Natural killer cell (primary cell): ENCODE measurements around the gene P2RX5. TPM values are rescaled to one million over a fixed set of nuclear protein-coding genes. Genes with fewer than 3 reads are reported as not detected.

Experiments
- ATAC-seq, 3 donors: fragments of 150-1000 bp in 2 of 3; fragments of 200-7000 bp in 1 of 3; cut with Tn5 transposase; 1 replicate in 1 of 3; 2 replicates in 2 of 3; pipeline ENCODE4 v1.10.0; 2021; ENCODE audit warnings: mild to moderate bottlenecking in 2 of 3, moderate library complexity in 2 of 3
- DNase-seq, 2 donors: peaks; one replicate each; pipeline versions ENCODE4 v3.0.0 to v3.0.0-alpha.2; 2013 to 2021; ENCODE audit warnings: mixed read lengths in 1 of 2
- H3K27ac ChIP-seq: one replicate; pipeline ENCODE4 v1.5.1; 2013; ENCODE audit warnings: mild to moderate bottlenecking, low read length
- H3K27me3 ChIP-seq: one replicate; pipeline ENCODE4 v1.6.1; 2013; ENCODE audit warnings: low read length; ENCODE audit not compliant: control insufficient read depth, insufficient read depth
- H3K36me3 ChIP-seq: one replicate; pipeline ENCODE4 v1.6.1; 2013; ENCODE audit warnings: low read length; ENCODE audit not compliant: control insufficient read depth, insufficient read depth
- H3K4me1 ChIP-seq: one replicate; pipeline ENCODE4 v1.6.1; 2013; ENCODE audit warnings: low read length; ENCODE audit not compliant: control insufficient read depth, insufficient read depth
- H3K4me3 ChIP-seq: one replicate; pipeline ENCODE4 v1.5.1; 2013; ENCODE audit warnings: low read length
- H3K9me3 ChIP-seq: one replicate; pipeline ENCODE4 v1.6.1; 2013; ENCODE audit warnings: low read length; ENCODE audit not compliant: control insufficient read depth, insufficient read depth
- H3K27ac Mint-ChIP-seq, 2 donors: one replicate each; pipeline ENCODE4 v1.8.0; 2022; ENCODE audit warnings: mild to moderate bottlenecking in 2 of 2, mixed read lengths in 2 of 2, moderate library complexity in 1 of 2
- H3K27me3 Mint-ChIP-seq, 2 donors: one replicate each; pipeline ENCODE4 v1.8.0; 2022; ENCODE audit warnings: low read depth in 2 of 2, mixed read lengths in 2 of 2
- H3K36me3 Mint-ChIP-seq: one replicate; pipeline ENCODE4 v1.8.0; 2022; ENCODE audit warnings: mixed read lengths
- H3K4me1 Mint-ChIP-seq, 2 donors: one replicate each; pipeline ENCODE4 v1.8.0; 2022; ENCODE audit warnings: mixed read lengths in 2 of 2
- H3K4me3 Mint-ChIP-seq: one replicate; pipeline ENCODE4 v1.8.0; 2022; ENCODE audit warnings: mild to moderate bottlenecking, moderate library complexity, mixed read lengths
- H3K9me3 Mint-ChIP-seq, 2 donors: one replicate each; pipeline ENCODE4 v1.8.0; 2022; ENCODE audit warnings: mixed read lengths in 2 of 2
- WGBS: methylation state at CpG from one replicate; pipeline ENCODE4 v1.1.7; 2013; ENCODE audit warnings: missing lambda C conversion rate; ENCODE audit not compliant: insufficient coverage; 5-methylcytosine and 5-hydroxymethylcytosine counted together
- intact Hi-C: fragments of 100-400 bp; cut with micrococcal nuclease; formaldehyde crosslinking; loops from one replicate; pipeline ENCODE4 v1.14.2; 2022
- total RNA-seq, 4 donors: library from RNA; stranded (reverse); fragments of 120-200 nt in 1 of 4; gene quantifications; one replicate each; pipeline versions ENCODE4 v1.2.3 to v1.2.4, GENCODE V29; 2013 to 2022
- TF ChIP-seq, protein P1 (sequence below): fragments of 200-600 bp; IDR thresholded peaks from one replicate; pipeline ENCODE4 v1.8.0; 2022; ENCODE audit warnings: antibody characterized with exemption

P2RX5 gene
- total RNA-seq, 3 donors from 2014 or later (not counting 1 experiment from before 2014, with no cell fraction given) = 7.8 to 15.4 (median 9.2) TPM

DNA sequence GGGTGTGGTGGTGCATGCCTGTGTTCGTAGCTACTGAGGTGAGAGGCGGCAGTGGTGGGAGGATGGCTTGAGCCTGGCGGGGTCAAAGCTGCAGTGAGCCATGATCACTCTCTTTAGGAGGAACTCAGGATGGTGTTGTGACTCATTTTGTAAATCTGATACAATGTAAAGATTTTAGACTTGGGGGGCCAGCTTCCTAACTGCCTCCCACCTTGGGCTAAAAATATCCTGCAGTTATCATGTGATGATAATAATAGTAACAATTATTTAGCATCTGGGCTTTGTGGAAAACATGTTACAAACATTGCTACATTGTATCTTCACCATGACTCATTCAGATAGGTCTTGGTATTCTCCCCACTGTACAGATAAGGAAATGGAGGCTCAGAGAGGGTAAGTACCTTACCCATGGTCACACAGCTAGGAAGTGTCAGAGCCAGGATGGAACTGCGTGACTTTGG is 52.0 kb downstream of the P2RX5 start:
- H3K36me3 Mint-ChIP-seq = no peaks in the 10 kb centered on the region
- Histone ChIP-seq H3K4me3 (no peak overlapping the region), H3K9me3 (no peaks in the 10 kb centered on the region), H3K4me1 (no peaks in the 10 kb centered on the region), H3K27ac (no peak overlapping the region), H3K27me3 (no peaks in the 10 kb centered on the region), H3K36me3 (peaks cover 5% of the 10 kb centered on the region)
- no peaks in the 10 kb centered on the region for H3K9me3 Mint-ChIP-seq
- DNase-seq (no peak), ATAC-seq (no peak)
- TF ChIP-seq, protein P1, sequence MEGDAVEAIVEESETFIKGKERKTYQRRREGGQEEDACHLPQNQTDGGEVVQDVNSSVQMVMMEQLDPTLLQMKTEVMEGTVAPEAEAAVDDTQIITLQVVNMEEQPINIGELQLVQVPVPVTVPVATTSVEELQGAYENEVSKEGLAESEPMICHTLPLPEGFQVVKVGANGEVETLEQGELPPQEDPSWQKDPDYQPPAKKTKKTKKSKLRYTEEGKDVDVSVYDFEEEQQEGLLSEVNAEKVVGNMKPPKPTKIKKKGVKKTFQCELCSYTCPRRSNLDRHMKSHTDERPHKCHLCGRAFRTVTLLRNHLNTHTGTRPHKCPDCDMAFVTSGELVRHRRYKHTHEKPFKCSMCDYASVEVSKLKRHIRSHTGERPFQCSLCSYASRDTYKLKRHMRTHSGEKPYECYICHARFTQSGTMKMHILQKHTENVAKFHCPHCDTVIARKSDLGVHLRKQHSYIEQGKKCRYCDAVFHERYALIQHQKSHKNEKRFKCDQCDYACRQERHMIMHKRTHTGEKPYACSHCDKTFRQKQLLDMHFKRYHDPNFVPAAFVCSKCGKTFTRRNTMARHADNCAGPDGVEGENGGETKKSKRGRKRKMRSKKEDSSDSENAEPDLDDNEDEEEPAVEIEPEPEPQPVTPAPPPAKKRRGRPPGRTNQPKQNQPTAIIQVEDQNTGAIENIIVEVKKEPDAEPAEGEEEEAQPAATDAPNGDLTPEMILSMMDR = no peak
- no peak overlapping the region for H3K4me3 Mint-ChIP-seq
- no peak overlapping the region for H3K27ac Mint-ChIP-seq
- H3K4me1 Mint-ChIP-seq = peaks cover 0 to 8% of the 10 kb centered on the region in 2 donors
- no peaks in the 10 kb centered on the region for H3K27me3 Mint-ChIP-seq
- intact Hi-C loops = no loop called here
- 88% methylated on average over 4 of the region's 4 CpGs for WGBS

- Histone ChIP-seq H3K36me3 (peaks cover 2% of the 10 kb centered on the region), H3K4me3 (no peak overlapping the region), H3K9me3 (no peaks in the 10 kb centered on the region), H3K27ac (no peak overlapping the region), H3K27me3 (no peaks in the 10 kb centered on the region), H3K4me1 (peaks cover 6% of the 10 kb centered on the region)
- intact Hi-C loops = no loop called here
- Mint-ChIP-seq H3K4me1 (peaks cover 9 to 10% of the 10 kb centered on the region in 2 donors), H3K9me3 (no peaks in the 10 kb centered on the region), H3K27me3 (no peaks in the 10 kb centered on the region), H3K4me3 (no peak overlapping the region), H3K27ac (no peak overlapping the region), H3K36me3 (no peaks in the 10 kb centered on the region)
- 87% methylated on average over 15 of the region's 19 CpGs for WGBS
- no peak for ATAC-seq
- TF ChIP-seq, protein P1 = no peak
- DNase-seq = no peak
Observed at GRCh38 chr17:3641717-3642486, 54.1 kb downstream of the P2RX5 start.

DNA sequence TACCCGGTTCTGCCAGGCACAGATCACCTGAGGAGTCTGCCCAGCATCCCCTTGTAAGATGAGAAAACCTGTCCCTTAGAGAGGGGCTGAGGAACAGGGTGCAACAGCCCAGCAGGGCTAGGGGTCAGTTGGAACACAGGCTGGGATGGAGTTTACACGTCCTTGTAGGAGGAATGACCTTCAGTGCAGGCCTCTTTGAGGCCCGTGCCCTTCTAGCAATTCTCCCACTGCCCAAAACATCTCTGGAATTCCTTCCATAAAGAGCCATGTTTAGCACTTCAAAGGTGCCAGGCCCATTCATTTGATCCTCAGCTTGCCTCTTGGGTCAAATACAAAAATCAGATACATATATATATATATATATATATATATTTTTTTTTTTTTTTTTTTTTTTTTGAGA is 54.9 kb downstream of the P2RX5 start:
- no peaks in the 10 kb centered on the region for H3K27me3 ChIP-seq
- peaks cover 9% of the 10 kb centered on the region for H3K4me1 ChIP-seq
- ATAC-seq (no peak), DNase-seq (no peak)
- TF ChIP-seq, protein P1 = no peak
- H3K27ac ChIP-seq = no peak overlapping the region
- Mint-ChIP-seq H3K9me3 (no peaks in the 10 kb centered on the region), H3K4me3 (no peak overlapping the region), H3K27me3 (no peaks in the 10 kb centered on the region), H3K27ac (no peak overlapping the region), H3K4me1 (peaks cover 9 to 10% of the 10 kb centered on the region in 2 donors), H3K36me3 (no peaks in the 10 kb centered on the region)
- 90% methylated on average over 3 of the region's 3 CpGs for WGBS
- peaks cover 2% of the 10 kb centered on the region for H3K36me3 ChIP-seq
- intact Hi-C loops = no loop called here
- no peak overlapping the region for H3K4me3 ChIP-seq
- H3K9me3 ChIP-seq = no peaks in the 10 kb centered on the region
